Cardiac fibroblast (primary cell): Measurements from ENCODE around the gene CHIC1.
"Not testable (repeated sequence)": the region's sequence is repeated elsewhere in the genome, so short reads cannot be mapped to it uniquely, and the experiment has no call there.

Experiments used
- DNase-seq, 2 donors: peaks; one replicate each; pipeline versions ENCODE4 v3.0.0 to v3.0.0-alpha.2; 2010; ENCODE audit warnings: low read depth in 2 of 2
- H3K4me3 ChIP-seq, 2 donors: replicated peaks in 1 of 2; 1 replicate in 1 of 2; 2 replicates in 1 of 2; pipeline ENCODE4 v1.5.1; 2011; ENCODE audit warnings: low read depth in 2 of 2, low read length in 2 of 2, mild to moderate bottlenecking in 2 of 2, moderate library complexity in 1 of 2
- TF ChIP-seq, protein P1 (sequence below): IDR thresholded peaks from one replicate; pipeline ENCODE4 v1.5.1; 2011; ENCODE audit warnings: low read depth, mild to moderate bottlenecking, low read length, inconsistent platforms

CHIC1 gene

DNA sequence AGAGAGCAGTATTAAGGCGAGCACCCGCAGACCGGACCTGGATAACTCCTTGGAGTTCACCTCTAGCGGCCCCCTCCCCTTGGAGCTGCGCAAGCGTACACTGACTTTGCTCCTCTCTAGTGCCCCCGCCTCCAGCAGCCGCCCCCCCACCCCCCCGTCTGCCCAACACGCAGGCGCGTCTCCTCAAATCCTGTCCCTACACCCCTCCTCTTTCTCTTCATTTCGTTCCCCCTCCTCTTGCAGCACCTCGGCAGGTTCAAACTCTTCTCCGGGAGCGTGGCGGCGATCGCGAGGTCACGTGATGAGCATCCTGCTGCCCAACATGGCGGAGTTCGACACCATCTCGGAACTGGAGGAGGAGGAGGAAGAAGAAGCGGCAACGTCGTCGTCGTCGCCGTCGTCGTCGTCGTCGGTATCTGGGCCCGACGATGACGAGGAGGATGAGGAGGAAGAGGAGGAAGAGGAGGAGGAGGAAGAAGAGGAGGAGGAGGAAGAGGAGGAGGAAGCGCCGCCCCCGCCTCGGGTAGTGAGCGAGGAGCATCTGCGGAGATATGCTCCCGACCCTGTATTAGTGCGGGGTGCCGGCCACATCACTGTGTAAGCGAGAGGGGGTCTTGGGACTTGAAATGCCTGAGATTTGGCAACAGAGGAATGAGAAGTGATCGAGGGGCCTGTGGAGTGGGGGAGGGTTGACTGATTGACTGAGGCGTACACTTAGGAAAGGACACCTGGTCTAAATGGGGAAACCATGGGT is at the start of gene CHIC1:
Gene CHIC1 (plus strand): TSS at position 214 of the 754 bp plus-strand sequence. CDS start 88 bp downstream, at position 302.
- H3K4me3 ChIP-seq, result peak within 1 kb of the TSS; percentile 69 to 70
- peak; percentile 66 to 79 for DNase-seq
- TF ChIP-seq, protein P1, sequence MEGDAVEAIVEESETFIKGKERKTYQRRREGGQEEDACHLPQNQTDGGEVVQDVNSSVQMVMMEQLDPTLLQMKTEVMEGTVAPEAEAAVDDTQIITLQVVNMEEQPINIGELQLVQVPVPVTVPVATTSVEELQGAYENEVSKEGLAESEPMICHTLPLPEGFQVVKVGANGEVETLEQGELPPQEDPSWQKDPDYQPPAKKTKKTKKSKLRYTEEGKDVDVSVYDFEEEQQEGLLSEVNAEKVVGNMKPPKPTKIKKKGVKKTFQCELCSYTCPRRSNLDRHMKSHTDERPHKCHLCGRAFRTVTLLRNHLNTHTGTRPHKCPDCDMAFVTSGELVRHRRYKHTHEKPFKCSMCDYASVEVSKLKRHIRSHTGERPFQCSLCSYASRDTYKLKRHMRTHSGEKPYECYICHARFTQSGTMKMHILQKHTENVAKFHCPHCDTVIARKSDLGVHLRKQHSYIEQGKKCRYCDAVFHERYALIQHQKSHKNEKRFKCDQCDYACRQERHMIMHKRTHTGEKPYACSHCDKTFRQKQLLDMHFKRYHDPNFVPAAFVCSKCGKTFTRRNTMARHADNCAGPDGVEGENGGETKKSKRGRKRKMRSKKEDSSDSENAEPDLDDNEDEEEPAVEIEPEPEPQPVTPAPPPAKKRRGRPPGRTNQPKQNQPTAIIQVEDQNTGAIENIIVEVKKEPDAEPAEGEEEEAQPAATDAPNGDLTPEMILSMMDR, result no peak

DNA sequence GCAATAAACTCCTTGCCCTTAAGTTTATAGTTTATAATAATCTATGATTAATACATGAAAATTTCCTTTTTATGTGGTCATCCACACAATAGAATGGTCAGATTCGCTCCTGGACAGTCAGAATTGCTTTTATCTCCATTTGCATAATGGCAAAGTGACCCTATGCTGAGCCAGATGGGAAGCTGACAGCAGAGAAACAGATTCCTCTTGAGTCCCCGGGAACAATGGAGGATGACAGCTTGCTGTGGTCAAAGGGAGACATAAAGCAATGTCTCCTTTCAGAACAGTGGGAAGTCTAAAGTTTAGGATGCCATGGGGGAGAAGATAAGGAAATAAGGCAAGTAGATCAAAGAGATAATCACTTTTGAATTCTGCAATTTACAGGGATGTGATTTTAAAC is 40.2 kb upstream of the CHIC1 start:
- DNase-seq, H3K4me3 ChIP-seq: not testable (repeated sequence)

DNA sequence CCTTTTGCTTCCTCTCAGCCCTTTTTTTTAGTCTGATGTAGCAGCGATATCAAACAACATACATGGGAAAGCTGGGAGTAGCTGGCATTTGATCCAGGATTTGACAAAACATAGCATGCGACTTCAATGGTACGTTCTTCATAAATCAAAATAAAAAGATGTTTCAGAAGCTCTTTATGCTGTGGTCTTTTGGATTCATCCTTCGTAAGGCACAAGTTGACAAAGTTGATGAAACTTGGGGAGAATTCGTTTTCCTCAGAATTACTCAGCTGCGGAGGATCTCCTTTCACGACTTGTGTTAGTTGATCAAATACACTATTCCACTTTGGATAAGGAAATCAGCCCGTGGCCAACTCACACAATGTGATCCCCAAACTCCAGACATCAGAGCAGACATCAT is 38.1 kb upstream of the CHIC1 start:
- DNase-seq, result no peak
- TF ChIP-seq, protein P1, result no peak
- no peak overlapping the region for H3K4me3 ChIP-seq

DNA sequence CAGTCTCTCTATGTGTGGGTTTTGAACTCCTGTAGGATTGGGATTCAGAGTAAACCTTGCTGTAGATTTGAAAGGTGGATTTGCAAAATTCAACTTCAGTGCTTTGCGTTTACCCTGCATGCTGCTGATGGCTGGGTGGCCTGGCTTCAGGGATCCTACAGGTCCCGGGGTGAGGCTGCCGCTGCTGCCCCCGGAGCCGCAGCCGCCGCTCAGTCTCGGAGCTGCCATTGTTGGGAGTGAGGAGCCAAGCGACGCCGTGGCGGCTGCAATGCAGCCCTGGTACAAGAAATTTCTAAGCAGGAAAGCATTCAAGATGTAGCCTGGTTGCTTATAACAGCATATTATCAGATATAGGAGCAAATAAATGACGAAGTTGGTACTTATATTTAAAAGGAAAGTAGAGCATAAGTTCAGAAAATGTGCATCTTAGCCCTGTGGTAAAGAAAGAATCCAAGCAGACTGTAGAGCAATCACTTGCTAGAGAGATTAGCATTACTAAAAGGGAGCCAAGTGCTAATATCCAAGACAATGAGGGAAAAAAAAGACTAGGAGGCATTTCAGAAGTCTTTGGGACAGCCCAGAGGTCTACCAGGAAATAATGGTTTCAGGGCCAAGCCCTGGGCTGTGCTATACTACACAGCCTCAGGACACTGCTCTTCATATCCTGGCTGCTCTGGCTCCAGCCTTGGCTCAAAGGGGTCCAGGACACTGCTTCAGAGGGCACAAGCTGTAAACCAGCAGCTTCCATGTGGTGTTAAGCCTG is 36.9 kb upstream of the CHIC1 start:
- DNase-seq, result no peak

DNA sequence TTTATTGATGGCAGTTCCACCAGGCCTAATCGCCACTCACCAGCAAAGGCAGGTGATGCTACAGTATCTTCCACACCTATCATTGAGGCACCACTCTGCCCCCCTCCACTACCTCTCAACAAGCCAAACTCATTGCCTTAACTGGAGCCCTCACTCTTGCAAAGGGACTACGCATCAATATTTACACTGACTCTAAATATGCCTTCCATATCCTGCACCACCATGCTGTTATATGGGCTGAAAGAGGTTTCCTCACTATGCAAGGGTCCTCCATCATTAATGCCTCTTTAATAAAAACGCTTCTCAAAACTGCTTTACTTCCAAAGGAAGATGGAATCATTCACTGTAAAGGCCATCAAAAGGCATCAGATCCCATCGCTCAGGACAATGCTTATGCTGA is 31.3 kb upstream of the CHIC1 start:
- not testable (repeated sequence) for H3K4me3 ChIP-seq, DNase-seq

More for the DNA sequence above, 36.9 kb upstream of the CHIC1 start:
- H3K4me3 ChIP-seq, result no peak overlapping the region
- TF ChIP-seq, protein P1, result no peak

DNA sequence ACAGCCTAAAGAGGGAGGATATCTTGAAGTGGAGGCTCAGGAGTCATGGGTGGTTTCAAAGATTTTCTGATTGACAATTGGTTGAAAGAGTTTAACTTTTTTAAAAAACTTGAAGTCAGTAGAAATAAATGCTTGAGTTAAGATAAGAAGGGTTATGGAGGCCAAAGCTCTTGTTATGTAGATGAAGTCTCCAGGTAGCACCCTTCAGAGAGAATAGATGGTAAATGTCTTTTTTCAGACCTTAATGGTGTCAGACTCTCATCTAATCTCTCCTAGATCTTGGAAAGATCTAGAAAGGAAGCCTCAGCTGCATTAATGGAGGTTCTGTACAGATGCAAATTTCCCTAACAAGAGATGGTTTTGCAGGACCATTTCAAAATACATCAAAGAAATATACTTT is 6.8 kb upstream of the CHIC1 start:
- no peak for DNase-seq
- TF ChIP-seq, protein P1, result no peak
- H3K4me3 ChIP-seq, result no peak overlapping the region

DNA sequence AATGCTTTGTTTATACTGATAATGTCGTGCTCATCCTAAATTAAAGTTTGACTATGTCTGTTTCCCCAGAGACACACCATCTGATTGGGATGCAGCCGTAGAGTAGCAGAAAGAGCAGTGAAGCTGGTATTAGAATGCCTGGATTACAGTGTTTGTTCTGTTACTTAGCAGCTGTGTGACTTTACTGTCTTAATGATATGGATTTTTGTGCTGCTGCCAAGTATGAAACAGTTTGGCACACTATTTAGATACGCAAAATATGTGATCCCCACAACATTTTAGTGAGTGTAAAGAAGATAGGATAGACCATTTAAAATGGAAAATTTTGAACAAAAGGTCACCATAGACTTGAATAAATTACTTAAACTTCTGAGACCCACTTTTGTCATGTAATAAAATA is 1.2 kb upstream of the CHIC1 start:
- no peak overlapping the region for H3K4me3 ChIP-seq
- peak; percentile 17 to 67 for DNase-seq
- TF ChIP-seq, protein P1, result no peak

DNA sequence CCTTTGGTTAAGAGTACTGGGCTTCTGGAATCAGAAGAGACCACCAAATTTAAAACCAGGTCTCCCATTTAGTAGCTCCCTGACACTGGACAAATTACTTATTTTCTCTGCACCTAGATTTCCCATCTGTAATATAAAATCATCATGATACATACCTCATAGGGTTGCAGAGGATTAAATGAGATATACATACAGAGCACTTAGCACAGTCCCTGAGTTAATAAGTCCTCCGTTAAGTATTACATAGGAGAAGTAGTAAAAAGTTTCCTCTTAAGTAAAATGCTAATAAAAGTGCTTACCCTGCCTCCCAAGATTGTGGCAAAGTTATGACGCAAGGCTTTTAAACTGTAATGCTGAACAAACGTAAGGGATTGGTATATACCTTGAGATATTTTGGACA is 539 bp upstream of the CHIC1 start:
- peak overlapping the region; percentile 69 to 70 for H3K4me3 ChIP-seq
- peak; percentile 12 to 18 for DNase-seq
- TF ChIP-seq, protein P1, result no peak
